ENCODE data around the gene PRODH2.

DNA sequence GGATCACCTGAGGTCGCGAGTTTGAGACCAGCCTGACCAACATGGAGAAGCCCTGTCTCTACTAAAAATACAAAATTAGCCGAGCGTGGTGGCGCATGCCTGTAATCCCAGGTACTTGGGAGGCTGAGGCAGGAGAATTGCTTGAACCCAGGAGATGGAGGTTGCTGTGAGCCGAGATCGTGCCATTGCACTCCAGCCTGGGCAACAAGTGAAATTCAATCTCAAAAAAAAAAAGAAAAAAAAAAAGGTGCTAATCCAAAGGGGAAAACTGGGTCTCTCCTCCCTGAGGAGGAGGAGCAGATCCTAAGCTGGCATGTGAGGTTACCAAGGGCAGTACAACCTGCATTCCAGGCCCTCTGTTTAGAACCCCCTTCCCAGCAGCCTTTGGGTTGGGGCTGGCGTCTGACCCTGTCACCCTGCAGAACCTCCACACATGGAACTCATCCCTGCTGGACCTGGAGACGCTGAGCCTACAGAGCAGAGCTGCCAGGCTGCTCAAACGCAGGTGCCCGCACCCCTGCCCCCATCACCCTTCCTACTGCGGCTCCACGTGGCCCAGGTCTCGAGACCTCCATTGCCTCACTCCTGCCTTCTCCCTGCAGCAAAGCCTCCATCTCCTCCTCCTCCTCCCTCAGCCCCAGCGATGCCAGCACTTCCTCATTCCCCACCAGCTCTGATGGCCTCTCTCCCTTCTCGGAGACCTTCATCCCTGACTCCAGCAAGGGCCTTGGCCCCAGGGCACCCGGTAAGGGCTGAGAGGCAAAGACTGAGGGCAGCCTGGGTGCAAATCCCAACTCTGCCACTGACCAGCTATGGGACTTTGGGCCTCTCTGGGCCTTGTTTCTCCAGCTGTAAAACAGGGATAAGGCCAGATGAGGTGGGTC, 48.0 kb downstream of the PRODH2 start:
- TF ChIP-seq, protein P1, sequence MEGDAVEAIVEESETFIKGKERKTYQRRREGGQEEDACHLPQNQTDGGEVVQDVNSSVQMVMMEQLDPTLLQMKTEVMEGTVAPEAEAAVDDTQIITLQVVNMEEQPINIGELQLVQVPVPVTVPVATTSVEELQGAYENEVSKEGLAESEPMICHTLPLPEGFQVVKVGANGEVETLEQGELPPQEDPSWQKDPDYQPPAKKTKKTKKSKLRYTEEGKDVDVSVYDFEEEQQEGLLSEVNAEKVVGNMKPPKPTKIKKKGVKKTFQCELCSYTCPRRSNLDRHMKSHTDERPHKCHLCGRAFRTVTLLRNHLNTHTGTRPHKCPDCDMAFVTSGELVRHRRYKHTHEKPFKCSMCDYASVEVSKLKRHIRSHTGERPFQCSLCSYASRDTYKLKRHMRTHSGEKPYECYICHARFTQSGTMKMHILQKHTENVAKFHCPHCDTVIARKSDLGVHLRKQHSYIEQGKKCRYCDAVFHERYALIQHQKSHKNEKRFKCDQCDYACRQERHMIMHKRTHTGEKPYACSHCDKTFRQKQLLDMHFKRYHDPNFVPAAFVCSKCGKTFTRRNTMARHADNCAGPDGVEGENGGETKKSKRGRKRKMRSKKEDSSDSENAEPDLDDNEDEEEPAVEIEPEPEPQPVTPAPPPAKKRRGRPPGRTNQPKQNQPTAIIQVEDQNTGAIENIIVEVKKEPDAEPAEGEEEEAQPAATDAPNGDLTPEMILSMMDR (conservative IDR thresholded peaks at IDR 0.05 in 1 of 2, IDR thresholded peaks at IDR 0.05 in 1 of 2; ENCODE audit: extremely low read depth in 1 of 2, insufficient read depth in 1 of 2, low read depth in 1 of 2, low read length in 2 of 2): no peak
- no peak for TF ChIP-seq EZH2 (IDR thresholded peaks at IDR 0.05; ENCODE audit: borderline replicate concordance, low read length)
